Prostate gland (tissue), 2 donors: ENCODE measurements around the gene C2orf72. TPM values are rescaled to one million over a fixed set of nuclear protein-coding genes. Genes with fewer than 3 reads are reported as not detected.

Experiments
- DNase-seq: peaks from one replicate; pipeline ENCODE4 v3.0.0-alpha.2; 2019; ENCODE audit warnings: low spot score
- H3K27ac ChIP-seq, 2 donors: fragments of 200-600 bp; sonication (generic); 2 replicates each; pipeline ENCODE4 v1.5.1; 2017 to 2019
- H3K27me3 ChIP-seq: fragments of 200-600 bp; sonication (generic); replicated peaks from 2 replicates; pipeline ENCODE4 v1.5.1; 2019; ENCODE audit not compliant: insufficient read depth
- H3K36me3 ChIP-seq, 2 donors: fragments of 200-600 bp; sonication (generic); 1 replicate in 1 of 2; 2 replicates in 1 of 2; pipeline versions ENCODE4 v1.5.1 to v1.8.1; 2017 to 2019
- H3K4me1 ChIP-seq: fragments of 200-600 bp; sonication (generic); replicated peaks from 2 replicates; pipeline ENCODE4 v1.5.1; 2019
- H3K4me3 ChIP-seq, 2 donors: fragments of 200-600 bp; sonication (generic); 2 replicates each; pipeline ENCODE4 v1.5.1; 2017 to 2019
- H3K9me3 ChIP-seq: fragments of 200-600 bp; sonication (generic); 2 replicates; pipeline ENCODE4 v1.5.1; 2017
- POLR2A ChIP-seq: fragments of 450-650 bp; IDR thresholded peaks from one replicate; pipeline ENCODE4 v1.6.1; 2016; ENCODE audit warnings: antibody characterized with exemption, mild to moderate bottlenecking
- POLR2AphosphoS5 ChIP-seq: sonication (generic); formaldehyde crosslinking; IDR thresholded peaks from one replicate; pipeline ENCODE4 v1.6.1; 2017; ENCODE audit warnings: antibody characterized with exemption
- WGBS: methylation state at CpG from one replicate; pipeline ENCODE4 v1.1.5; 2018; 5-methylcytosine and 5-hydroxymethylcytosine counted together
- intact Hi-C: fragments of 100-400 bp; cut with DNase I; formaldehyde crosslinking; loops from one replicate; pipeline ENCODE4 v1.14.2; 2022
- total RNA-seq, 2 donors: library from RNA; depleted of rRNA; stranded (reverse); fragments of >200 nt; gene quantifications; one replicate each; pipeline ENCODE4 v1.1.0, GENCODE V29; 2016
- TF ChIP-seq, protein P1 (sequence below), 4 experiments: fragments of 200-600 bp in 2 of 4; fragments of 450-650 bp in 2 of 4; sonication (generic) in 2 of 4; IDR thresholded peaks; 1 replicate in 3 of 4; 2 replicates in 1 of 4; pipeline ENCODE4 v1.5.1; 2016 to 2019; ENCODE audit warnings: antibody characterized with exemption in 4 of 4, mild to moderate bottlenecking in 2 of 4, moderate library complexity in 2 of 4

The C2orf72 gene
- total RNA-seq, 2 donors from 2014 or later: 7.2 to 13.0 TPM

DNA sequence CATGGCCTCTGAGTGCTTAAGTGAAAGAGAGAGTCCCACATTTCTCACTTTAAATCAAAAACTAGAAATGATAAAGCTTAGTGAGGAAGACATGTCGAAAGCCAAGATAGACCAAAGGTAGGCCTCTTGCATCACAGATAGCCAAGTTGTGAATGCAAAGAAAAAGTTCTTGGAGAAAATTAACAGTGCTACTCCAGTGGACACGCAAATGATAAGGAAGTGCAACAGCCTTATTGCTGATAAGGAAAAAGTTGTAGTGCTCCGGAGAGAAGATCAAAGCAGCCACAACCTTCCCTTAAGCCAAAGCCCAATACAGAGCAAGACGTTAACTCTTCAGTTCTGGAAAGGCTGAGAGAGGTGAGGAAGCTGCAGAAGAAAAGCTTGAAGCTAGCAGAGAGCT lies 51.4 kb downstream of the C2orf72 start:
- TF ChIP-seq, protein P1, sequence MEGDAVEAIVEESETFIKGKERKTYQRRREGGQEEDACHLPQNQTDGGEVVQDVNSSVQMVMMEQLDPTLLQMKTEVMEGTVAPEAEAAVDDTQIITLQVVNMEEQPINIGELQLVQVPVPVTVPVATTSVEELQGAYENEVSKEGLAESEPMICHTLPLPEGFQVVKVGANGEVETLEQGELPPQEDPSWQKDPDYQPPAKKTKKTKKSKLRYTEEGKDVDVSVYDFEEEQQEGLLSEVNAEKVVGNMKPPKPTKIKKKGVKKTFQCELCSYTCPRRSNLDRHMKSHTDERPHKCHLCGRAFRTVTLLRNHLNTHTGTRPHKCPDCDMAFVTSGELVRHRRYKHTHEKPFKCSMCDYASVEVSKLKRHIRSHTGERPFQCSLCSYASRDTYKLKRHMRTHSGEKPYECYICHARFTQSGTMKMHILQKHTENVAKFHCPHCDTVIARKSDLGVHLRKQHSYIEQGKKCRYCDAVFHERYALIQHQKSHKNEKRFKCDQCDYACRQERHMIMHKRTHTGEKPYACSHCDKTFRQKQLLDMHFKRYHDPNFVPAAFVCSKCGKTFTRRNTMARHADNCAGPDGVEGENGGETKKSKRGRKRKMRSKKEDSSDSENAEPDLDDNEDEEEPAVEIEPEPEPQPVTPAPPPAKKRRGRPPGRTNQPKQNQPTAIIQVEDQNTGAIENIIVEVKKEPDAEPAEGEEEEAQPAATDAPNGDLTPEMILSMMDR (IDR thresholded peaks at IDR 0.05): no peak
- TF ChIP-seq POLR2A: no peak
- TF ChIP-seq POLR2AphosphoS5: no peak
- no peak for DNase-seq
- no peak overlapping the region for H3K4me3 ChIP-seq
- no peaks in the 10 kb centered on the region for H3K27me3 ChIP-seq
- peaks cover under 1 to 3% of the 10 kb centered on the region in 2 donors for H3K36me3 ChIP-seq
- intact Hi-C loops: no loop called here
- H3K4me1 ChIP-seq: no peaks in the 10 kb centered on the region
- H3K27ac ChIP-seq: no peak overlapping the region
- WGBS: 91% methylated on average over 4 of the region's 4 CpGs
- no peaks in the 10 kb centered on the region for H3K9me3 ChIP-seq

DNA sequence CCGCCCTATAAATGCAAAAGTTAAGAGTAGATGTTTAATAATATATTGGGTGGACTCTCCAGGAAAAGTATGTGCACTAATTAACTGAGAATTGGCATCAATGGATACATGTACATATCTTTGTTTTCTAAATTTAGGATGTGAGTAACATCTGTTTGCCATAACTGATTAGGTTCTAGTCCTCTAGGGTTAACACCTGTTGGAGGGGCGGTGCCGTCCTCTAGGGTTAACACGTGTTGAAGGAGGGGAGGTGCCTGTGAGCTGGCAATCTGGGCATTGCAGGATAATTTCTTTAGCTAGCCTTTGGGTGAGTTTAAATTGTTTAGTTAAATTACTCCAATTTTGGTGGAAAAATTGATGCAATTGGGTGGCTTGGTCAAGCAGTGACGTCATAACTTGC lies 56.6 kb downstream of the C2orf72 start:
- Histone ChIP-seq H3K4me1 (no peaks in the 10 kb centered on the region), H3K4me3 (no peak overlapping the region), H3K27me3 (no peaks in the 10 kb centered on the region), H3K27ac (no peak overlapping the region), H3K9me3 (no peaks in the 10 kb centered on the region), H3K36me3 (no peaks in the 10 kb centered on the region)
- TF ChIP-seq POLR2A (no peak), POLR2AphosphoS5 (no peak)
- TF ChIP-seq, protein P1 (IDR thresholded peaks at IDR 0.05): no peak
- intact Hi-C loops: no loop called here
- 94% methylated on average over 5 of the region's 5 CpGs for WGBS
- no peak for DNase-seq

DNA sequence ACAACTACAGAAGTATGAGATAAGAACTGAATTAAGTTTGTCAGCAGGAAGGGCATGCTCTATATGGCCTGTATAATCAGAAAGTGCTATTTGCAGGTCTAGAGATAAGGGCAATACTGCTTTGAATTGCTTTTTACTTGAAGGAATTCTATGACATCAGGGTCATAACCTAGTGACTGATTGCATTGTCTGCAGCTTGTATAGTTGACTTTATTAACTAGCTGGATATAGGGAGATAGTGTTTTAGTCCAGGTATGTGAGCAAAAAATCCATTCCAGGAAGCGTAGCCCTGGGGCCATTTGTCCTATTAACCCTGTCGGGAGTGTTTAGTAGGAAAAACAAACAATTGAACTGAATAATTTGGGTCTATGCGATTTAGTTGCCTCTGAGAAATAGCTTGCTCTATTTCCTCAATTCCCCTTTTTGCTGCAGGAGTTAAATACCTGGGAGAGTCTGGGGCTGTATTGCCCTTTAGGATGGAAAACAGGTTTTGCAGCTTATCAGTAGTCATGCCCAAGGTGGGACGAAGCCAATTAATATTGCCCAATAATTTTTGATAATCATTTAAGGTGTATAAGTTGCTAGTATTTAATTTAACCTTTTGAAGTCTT lies 57.5 kb downstream of the C2orf72 start:
- Histone ChIP-seq H3K27ac (no peak overlapping the region), H3K36me3 (no peaks in the 10 kb centered on the region), H3K27me3 (no peaks in the 10 kb centered on the region), H3K9me3 (no peaks in the 10 kb centered on the region), H3K4me1 (no peaks in the 10 kb centered on the region), H3K4me3 (no peak overlapping the region)
- no peak for DNase-seq
- intact Hi-C loops: no loop called here
- WGBS: 83% methylated on average over 4 of the region's 4 CpGs
- TF ChIP-seq POLR2AphosphoS5 (no peak), POLR2A (no peak)
- TF ChIP-seq, protein P1 (IDR thresholded peaks at IDR 0.05): no peak

Other genes with a start within 250 kb of the C2orf72 start
- gene ITM2C, start 172.6 kb upstream of the C2orf72 start, total RNA-seq: 100 to 1,000 TPM; 104 to 137 TPM
- gene GPR55, start 112.3 kb upstream of the C2orf72 start, total RNA-seq: 1 to 10 TPM in 1 of 2 donors, under 1 TPM in 1; 0.77 to 3.0 TPM
- gene SPATA3, start 41.4 kb upstream of the C2orf72 start, total RNA-seq: 1 to 10 TPM in 1 of 2 donors, not detected in 1; 1.8 TPM
- gene PSMD1, start 19.3 kb downstream of the C2orf72 start, total RNA-seq: 10 to 100 TPM; 47.1 to 73.1 TPM
- gene HTR2B, start 87.5 kb downstream of the C2orf72 start, total RNA-seq: not detected
- gene ARMC9, start 161.1 kb downstream of the C2orf72 start, total RNA-seq: 10 to 100 TPM; 11.3 to 40.0 TPM